ENCODE results near the gene YWHAG. TPM values are rescaled to one million over a fixed set of nuclear protein-coding genes. Genes with fewer than 3 reads are reported as not detected.

YWHAG gene
- total RNA-seq, 1 donor from 2014 or later, result 351 TPM

GRCh38 chr7:76358011-76358480, 745 bp downstream of the YWHAG start:
- Histone ChIP-seq H3K9me3 (ENCODE audit: insufficient read depth, low read depth, low read length) (no peaks in the 10 kb centered on the region), H3K27me3 (ENCODE audit: insufficient read depth, low read length) (no peaks in the 10 kb centered on the region), H3K36me3 (ENCODE audit: insufficient read depth, low read length) (peaks cover 16% of the 10 kb centered on the region), H4K20me1 (ENCODE audit: insufficient read depth, low read length) (peaks cover 51% of the 10 kb centered on the region), H3K9ac (ENCODE audit: low read length) (peak overlapping the region; percentile 95), H3K4me1 (ENCODE audit: insufficient read depth, low read length) (peaks cover 16% of the 10 kb centered on the region), H3K4me3 (ENCODE audit: insufficient read depth, low read depth, low read length) (peak overlapping the region; percentile 95), H3K27ac (ENCODE audit: low read depth, low read length) (peak overlapping the region; percentile 99), H3K4me2 (ENCODE audit: low read length) (peak overlapping the region; percentile 87), H2AFZ (ENCODE audit: low read depth, low read length) (no peak overlapping the region), H3K79me2 (ENCODE audit: insufficient read depth, low read length) (peaks cover 58% of the 10 kb centered on the region)
- peak overlapping the region; percentile 95 for H3K27ac Mint-ChIP-seq (ENCODE audit: unreplicated experiment)
- H3K4me1 Mint-ChIP-seq (ENCODE audit: low read depth, unreplicated experiment), result peaks cover 18% of the 10 kb centered on the region
- peaks cover 21% of the 10 kb centered on the region for H3K36me3 Mint-ChIP-seq (ENCODE audit: low read depth, unreplicated experiment)
- no peak for TF ChIP-seq EZH2 (IDR thresholded peaks at IDR 0.05; ENCODE audit: insufficient read depth, low read length)
- TF ChIP-seq, protein P1, sequence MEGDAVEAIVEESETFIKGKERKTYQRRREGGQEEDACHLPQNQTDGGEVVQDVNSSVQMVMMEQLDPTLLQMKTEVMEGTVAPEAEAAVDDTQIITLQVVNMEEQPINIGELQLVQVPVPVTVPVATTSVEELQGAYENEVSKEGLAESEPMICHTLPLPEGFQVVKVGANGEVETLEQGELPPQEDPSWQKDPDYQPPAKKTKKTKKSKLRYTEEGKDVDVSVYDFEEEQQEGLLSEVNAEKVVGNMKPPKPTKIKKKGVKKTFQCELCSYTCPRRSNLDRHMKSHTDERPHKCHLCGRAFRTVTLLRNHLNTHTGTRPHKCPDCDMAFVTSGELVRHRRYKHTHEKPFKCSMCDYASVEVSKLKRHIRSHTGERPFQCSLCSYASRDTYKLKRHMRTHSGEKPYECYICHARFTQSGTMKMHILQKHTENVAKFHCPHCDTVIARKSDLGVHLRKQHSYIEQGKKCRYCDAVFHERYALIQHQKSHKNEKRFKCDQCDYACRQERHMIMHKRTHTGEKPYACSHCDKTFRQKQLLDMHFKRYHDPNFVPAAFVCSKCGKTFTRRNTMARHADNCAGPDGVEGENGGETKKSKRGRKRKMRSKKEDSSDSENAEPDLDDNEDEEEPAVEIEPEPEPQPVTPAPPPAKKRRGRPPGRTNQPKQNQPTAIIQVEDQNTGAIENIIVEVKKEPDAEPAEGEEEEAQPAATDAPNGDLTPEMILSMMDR (IDR thresholded peaks at IDR 0.05; ENCODE audit: insufficient read depth, low read depth, low read length), result no peak
- FAIRE-seq (no peak), DNase-seq (ENCODE audit: low read depth) (no peak)
- H3K4me3 Mint-ChIP-seq (ENCODE audit: unreplicated experiment), result peak overlapping the region; percentile 98
- H3K9me3 Mint-ChIP-seq (ENCODE audit: unreplicated experiment), result no peaks in the 10 kb centered on the region
- H3K27me3 Mint-ChIP-seq (ENCODE audit: low read depth, unreplicated experiment), result no peaks in the 10 kb centered on the region

GRCh38 chr7:76357475-76358010, 1.2 kb downstream of the YWHAG start:
- Histone ChIP-seq H3K27ac (ENCODE audit: low read depth, low read length) (peak overlapping the region; percentile 99), H3K27me3 (ENCODE audit: insufficient read depth, low read length) (no peaks in the 10 kb centered on the region), H3K36me3 (ENCODE audit: insufficient read depth, low read length) (peaks cover 16% of the 10 kb centered on the region), H3K9me3 (ENCODE audit: insufficient read depth, low read depth, low read length) (no peaks in the 10 kb centered on the region), H3K4me2 (ENCODE audit: low read length) (peak overlapping the region; percentile 87), H3K4me3 (ENCODE audit: insufficient read depth, low read depth, low read length) (peak overlapping the region; percentile 95), H3K9ac (ENCODE audit: low read length) (peak overlapping the region; percentile 95), H2AFZ (ENCODE audit: low read depth, low read length) (no peak overlapping the region), H3K4me1 (ENCODE audit: insufficient read depth, low read length) (peaks cover 16% of the 10 kb centered on the region), H4K20me1 (ENCODE audit: insufficient read depth, low read length) (peaks cover 56% of the 10 kb centered on the region), H3K79me2 (ENCODE audit: insufficient read depth, low read length) (peaks cover 63% of the 10 kb centered on the region)
- Mint-ChIP-seq H3K4me1 (ENCODE audit: low read depth, unreplicated experiment) (peaks cover 22% of the 10 kb centered on the region), H3K9me3 (ENCODE audit: unreplicated experiment) (no peaks in the 10 kb centered on the region), H3K27ac (ENCODE audit: unreplicated experiment) (peak overlapping the region; percentile 95), H3K36me3 (ENCODE audit: low read depth, unreplicated experiment) (peaks cover 21% of the 10 kb centered on the region), H3K27me3 (ENCODE audit: low read depth, unreplicated experiment) (no peaks in the 10 kb centered on the region), H3K4me3 (ENCODE audit: unreplicated experiment) (peak overlapping the region; percentile 98)
- FAIRE-seq (no peak), DNase-seq (ENCODE audit: low read depth) (no peak)
- TF ChIP-seq, protein P1 (IDR thresholded peaks at IDR 0.05; ENCODE audit: insufficient read depth, low read depth, low read length), result no peak
- no peak for TF ChIP-seq EZH2 (IDR thresholded peaks at IDR 0.05; ENCODE audit: insufficient read depth, low read length)

DNA sequence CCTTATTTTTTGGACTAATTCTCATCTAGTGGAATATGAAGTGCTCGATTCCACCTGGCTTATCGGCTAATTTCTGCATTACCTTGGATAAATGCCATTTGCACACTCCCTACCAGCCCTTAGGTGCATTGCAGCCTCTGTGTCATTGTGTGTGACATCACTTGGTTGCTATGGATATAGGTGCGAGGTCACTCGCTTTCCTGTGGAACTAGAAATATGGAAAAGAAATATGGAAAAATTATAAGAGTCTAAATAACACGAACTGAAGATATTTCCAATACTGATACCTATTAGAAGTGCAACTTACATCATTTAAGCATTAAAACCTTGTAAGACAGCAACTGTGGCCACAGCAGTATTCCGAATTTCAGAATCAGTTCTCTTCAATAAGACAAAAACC, 2.0 kb downstream of the YWHAG start:
- no peaks in the 10 kb centered on the region for H3K9me3 Mint-ChIP-seq (ENCODE audit: unreplicated experiment)
- peaks cover 63% of the 10 kb centered on the region for H4K20me1 ChIP-seq (ENCODE audit: insufficient read depth, low read length)
- peaks cover 19% of the 10 kb centered on the region for H3K4me1 ChIP-seq (ENCODE audit: insufficient read depth, low read length)
- H3K27ac Mint-ChIP-seq (ENCODE audit: unreplicated experiment), result peak overlapping the region; percentile 95
- H3K36me3 ChIP-seq (ENCODE audit: insufficient read depth, low read length), result peaks cover 16% of the 10 kb centered on the region
- DNase-seq (ENCODE audit: low read depth), result no peak
- H3K27me3 ChIP-seq (ENCODE audit: insufficient read depth, low read length), result no peaks in the 10 kb centered on the region
- no peak for FAIRE-seq
- no peaks in the 10 kb centered on the region for H3K9me3 ChIP-seq (ENCODE audit: insufficient read depth, low read depth, low read length)
- no peaks in the 10 kb centered on the region for H3K27me3 Mint-ChIP-seq (ENCODE audit: low read depth, unreplicated experiment)
- peak overlapping the region; percentile 87 for H3K4me2 ChIP-seq (ENCODE audit: low read length)
- H3K4me3 ChIP-seq (ENCODE audit: insufficient read depth, low read depth, low read length), result peak overlapping the region; percentile 95
- peak overlapping the region; percentile 99 for H3K27ac ChIP-seq (ENCODE audit: low read depth, low read length)
- H3K9ac ChIP-seq (ENCODE audit: low read length), result peak overlapping the region; percentile 95
- peak overlapping the region; percentile 98 for H3K4me3 Mint-ChIP-seq (ENCODE audit: unreplicated experiment)
- H3K4me1 Mint-ChIP-seq (ENCODE audit: low read depth, unreplicated experiment), result peaks cover 27% of the 10 kb centered on the region
- H3K36me3 Mint-ChIP-seq (ENCODE audit: low read depth, unreplicated experiment), result peaks cover 27% of the 10 kb centered on the region
- H2AFZ ChIP-seq (ENCODE audit: low read depth, low read length), result no peak overlapping the region
- H3K79me2 ChIP-seq (ENCODE audit: insufficient read depth, low read length), result peaks cover 70% of the 10 kb centered on the region
- TF ChIP-seq EZH2 (IDR thresholded peaks at IDR 0.05; ENCODE audit: insufficient read depth, low read length), result no peak
- TF ChIP-seq, protein P1 (IDR thresholded peaks at IDR 0.05; ENCODE audit: insufficient read depth, low read depth, low read length), result no peak
